ENCODE measurements around the gene FBXW11.

GRCh38 chr5:171920765-171921391, 85.6 kb downstream of the FBXW11 start:
- TF ChIP-seq CTCF (IDR thresholded peaks at IDR 0.05) (no peak), POLR2A (IDR thresholded peaks at IDR 0.05) (no peak)

Data from thyroid gland (tissue), 4 donors.